ENCODE measurements around the gene WDR44. TPM values are rescaled to one million over a fixed set of nuclear protein-coding genes. Genes with fewer than 3 reads are reported as not detected.
"Not testable (repeated sequence)": the region's sequence is repeated elsewhere in the genome, so short reads cannot be mapped to it uniquely, and the experiment has no call there.

The WDR44 gene, protein sequence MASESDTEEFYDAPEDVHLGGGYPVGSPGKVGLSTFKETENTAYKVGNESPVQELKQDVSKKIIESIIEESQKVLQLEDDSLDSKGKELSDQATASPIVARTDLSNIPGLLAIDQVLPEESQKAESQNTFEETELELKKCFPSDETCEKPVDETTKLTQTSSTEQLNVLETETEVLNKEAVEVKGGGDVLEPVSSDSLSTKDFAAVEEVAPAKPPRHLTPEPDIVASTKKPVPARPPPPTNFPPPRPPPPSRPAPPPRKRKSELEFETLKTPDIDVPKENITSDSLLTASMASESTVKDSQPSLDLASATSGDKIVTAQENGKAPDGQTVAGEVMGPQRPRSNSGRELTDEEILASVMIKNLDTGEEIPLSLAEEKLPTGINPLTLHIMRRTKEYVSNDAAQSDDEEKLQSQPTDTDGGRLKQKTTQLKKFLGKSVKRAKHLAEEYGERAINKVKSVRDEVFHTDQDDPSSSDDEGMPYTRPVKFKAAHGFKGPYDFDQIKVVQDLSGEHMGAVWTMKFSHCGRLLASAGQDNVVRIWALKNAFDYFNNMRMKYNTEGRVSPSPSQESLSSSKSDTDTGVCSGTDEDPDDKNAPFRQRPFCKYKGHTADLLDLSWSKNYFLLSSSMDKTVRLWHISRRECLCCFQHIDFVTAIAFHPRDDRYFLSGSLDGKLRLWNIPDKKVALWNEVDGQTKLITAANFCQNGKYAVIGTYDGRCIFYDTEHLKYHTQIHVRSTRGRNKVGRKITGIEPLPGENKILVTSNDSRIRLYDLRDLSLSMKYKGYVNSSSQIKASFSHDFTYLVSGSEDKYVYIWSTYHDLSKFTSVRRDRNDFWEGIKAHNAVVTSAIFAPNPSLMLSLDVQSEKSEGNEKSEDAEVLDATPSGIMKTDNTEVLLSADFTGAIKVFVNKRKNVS
- total RNA-seq, result 17.4 and 17.6 TPM in 2 replicates
- polyA plus RNA-seq, result 5.7 and 6.5 TPM in 2 replicates
- polyA plus RNA-seq (2011; cell fraction: cytosol; rRNA removed), result 7.2 and 7.3 TPM in 2 replicates
- 18.1 and 22.1 TPM in 2 replicates for polyA plus RNA-seq (2011; cell fraction: nucleus; rRNA removed)
- 13.3 and 15.5 TPM in 2 replicates for polyA plus RNA-seq (2012)
- 11.9 and 12.9 TPM in 2 replicates for polyA minus RNA-seq
- polyA minus RNA-seq (2011; cell fraction: cytosol; rRNA and poly(A)+ RNA removed), result 16.9 TPM
- 32.1 and 35.2 TPM in 2 replicates for polyA minus RNA-seq (2011; cell fraction: nucleus; rRNA and poly(A)+ RNA removed)
- percentile 83 among the genes with signal in this experiment for Bru-seq, nascent RNA
- BruChase-seq, experiment 1, labeled RNA remaining after a 6-hour chase, result percentile 73 among the genes with signal in this experiment
- BruChase-seq, experiment 2, labeled RNA remaining after a 2-hour chase, result percentile 86 among the genes with signal in this experiment
- long read RNA-seq, full-length matches to known transcripts, result 19 of 25 reads
- long read RNA-seq, partial matches to known transcripts, result 1 of 25 reads
- long read RNA-seq, other reads (novel, unspliced or antisense), result 5 of 25 reads

DNA sequence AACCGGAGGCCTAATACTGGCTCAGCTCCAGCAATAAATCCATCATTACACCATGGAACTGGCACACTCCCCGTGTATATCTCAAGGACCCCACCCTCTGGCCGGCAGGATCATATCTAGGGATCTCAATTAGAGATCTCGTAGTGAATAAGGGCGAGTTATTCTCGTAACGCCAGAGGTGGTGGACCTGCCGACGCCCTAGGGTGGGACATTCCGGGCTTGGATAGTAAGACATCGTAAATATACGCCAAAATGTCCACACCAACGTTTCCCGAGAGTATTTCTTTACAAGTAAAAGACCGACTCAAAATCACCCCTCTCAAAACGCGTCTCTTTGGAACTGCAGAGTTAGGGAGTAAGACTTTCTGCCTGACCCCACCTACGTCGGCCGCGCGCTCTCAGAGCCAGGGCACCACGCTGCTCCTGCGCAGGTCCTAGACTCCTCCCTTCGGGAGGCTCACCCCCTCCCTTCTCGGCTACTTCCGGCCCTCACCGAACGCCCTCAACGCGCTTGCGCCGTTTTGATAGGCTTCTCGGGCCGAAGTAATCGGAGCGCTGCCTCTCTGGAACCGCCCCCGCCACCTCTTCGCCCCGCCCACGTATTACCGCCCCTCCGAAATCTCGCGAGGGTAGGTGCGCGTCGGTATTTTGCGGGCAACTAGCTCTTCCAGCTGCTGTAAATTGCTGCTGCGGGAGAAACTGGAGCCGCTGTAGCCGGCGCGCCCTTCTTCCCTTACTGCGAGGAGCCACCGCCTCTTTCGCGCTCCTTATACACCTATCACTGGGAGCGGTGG lies at the start of gene WDR44:
TSS of gene WDR44 (plus strand) at position 643 of the 794 bp plus-strand sequence. CDS start 398 bp downstream, outside the sequence.
- dilution Hi-C loops (cut with MboI; ENCODE audit: extremely low pct_ligation_motif_present, low sequenced_read_pairs) (no loop called here), intact Hi-C loops (cut with micrococcal nuclease) (loop anchor here (5.0 kb wide), 1 partner anchor 62 kb away; no protein-coding TSS in a partner anchor)
- Histone ChIP-seq H3K9ac (replicated peaks; ENCODE audit: extremely low read depth, insufficient read depth, low read length) (peak within 1 kb of the TSS; percentile 92), H3K27ac (ENCODE audit: insufficient read depth, low read depth, low read length) (peak within 1 kb of the TSS; percentile 86), H3K9me3 (replicated peaks; ENCODE audit: control insufficient read depth, insufficient read depth, low read length) (no peaks in the 10 kb centered on the region), H3K79me2 (ENCODE audit: control insufficient read depth, insufficient read depth, low read length) (peaks cover 45% of the 10 kb centered on the region), H3K27me3 (ENCODE audit: control insufficient read depth in 2 of 2, insufficient read depth in 2 of 2, low read length in 2 of 2) (no peaks in the 10 kb centered on the region), H3K4me1 (ENCODE audit: control insufficient read depth, extremely low read depth, insufficient read depth, low read length) (peaks cover 27% of the 10 kb centered on the region), H3K9me1 (replicated peaks; ENCODE audit: control insufficient read depth, extremely low read depth, insufficient read depth, low read length) (no peaks in the 10 kb centered on the region), H3K4me3 (replicated peaks in 1 of 3; ENCODE audit: insufficient read depth in 1 of 3, low read depth in 1 of 3, low read length in 3 of 3) (peak within 1 kb of the TSS; percentile 66 to 98 (median 93)), H4K20me1 (replicated peaks; ENCODE audit: control insufficient read depth, extremely low read depth, insufficient read depth, low read length) (no peaks in the 10 kb centered on the region), H3K36me3 (ENCODE audit: control insufficient read depth in 2 of 2, extremely low read depth in 1 of 2, insufficient read depth in 2 of 2, low read length in 2 of 2) (no peaks in the 10 kb centered on the region), H3K4me2 (ENCODE audit: insufficient read depth, low read length) (peak within 1 kb of the TSS; percentile 99), H2AFZ (ENCODE audit: low read depth, low read length) (peak within 1 kb of the TSS; percentile 82)
- TF ChIP-seq, protein P1, sequence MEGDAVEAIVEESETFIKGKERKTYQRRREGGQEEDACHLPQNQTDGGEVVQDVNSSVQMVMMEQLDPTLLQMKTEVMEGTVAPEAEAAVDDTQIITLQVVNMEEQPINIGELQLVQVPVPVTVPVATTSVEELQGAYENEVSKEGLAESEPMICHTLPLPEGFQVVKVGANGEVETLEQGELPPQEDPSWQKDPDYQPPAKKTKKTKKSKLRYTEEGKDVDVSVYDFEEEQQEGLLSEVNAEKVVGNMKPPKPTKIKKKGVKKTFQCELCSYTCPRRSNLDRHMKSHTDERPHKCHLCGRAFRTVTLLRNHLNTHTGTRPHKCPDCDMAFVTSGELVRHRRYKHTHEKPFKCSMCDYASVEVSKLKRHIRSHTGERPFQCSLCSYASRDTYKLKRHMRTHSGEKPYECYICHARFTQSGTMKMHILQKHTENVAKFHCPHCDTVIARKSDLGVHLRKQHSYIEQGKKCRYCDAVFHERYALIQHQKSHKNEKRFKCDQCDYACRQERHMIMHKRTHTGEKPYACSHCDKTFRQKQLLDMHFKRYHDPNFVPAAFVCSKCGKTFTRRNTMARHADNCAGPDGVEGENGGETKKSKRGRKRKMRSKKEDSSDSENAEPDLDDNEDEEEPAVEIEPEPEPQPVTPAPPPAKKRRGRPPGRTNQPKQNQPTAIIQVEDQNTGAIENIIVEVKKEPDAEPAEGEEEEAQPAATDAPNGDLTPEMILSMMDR (IDR thresholded peaks at IDR 0.05; ENCODE audit: extremely low read depth in 1 of 2, insufficient read depth in 1 of 2, low read depth in 1 of 2, low read length in 2 of 2), result no peak
- TF ChIP-seq, protein P2, sequence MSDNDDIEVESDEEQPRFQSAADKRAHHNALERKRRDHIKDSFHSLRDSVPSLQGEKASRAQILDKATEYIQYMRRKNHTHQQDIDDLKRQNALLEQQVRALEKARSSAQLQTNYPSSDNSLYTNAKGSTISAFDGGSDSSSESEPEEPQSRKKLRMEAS (IDR thresholded peaks at IDR 0.05; ENCODE audit: insufficient read depth, insufficient read length), result no peak
- TF ChIP-seq GATA2 (IDR thresholded peaks at IDR 0.05; ENCODE audit: insufficient read depth, insufficient read length, low read depth, low read length) (no peak), POLR2AphosphoS5 (IDR thresholded peaks at IDR 0.05; ENCODE audit: insufficient read depth, low read depth, low read length) (peak; percentile 20), MYC (IDR thresholded peaks at IDR 0.05; ENCODE audit: low read depth, low read length) (no peak), POLR2A (IDR thresholded peaks at IDR 0.05; ENCODE audit: low read depth, low read length) (peak; percentile 78), JUN (IDR thresholded peaks at IDR 0.05; ENCODE audit: borderline replicate concordance, insufficient read depth, insufficient read length, low read depth) (no peak)
- TSS peak; percentile 78 for BruUV-seq (replicated peaks)
- FAIRE-seq, result peak; percentile 97
- peak; percentile 96 for DNase-seq (ENCODE audit: low read depth, low spot score)
- POLR2A ChIA-PET, result no interaction called here
- CTCF ChIA-PET, result interaction anchor here (1.0 kb wide), 1 partner anchor 20 kb away, joined by 3 read pairs; no protein-coding TSS in a partner anchor

DNA sequence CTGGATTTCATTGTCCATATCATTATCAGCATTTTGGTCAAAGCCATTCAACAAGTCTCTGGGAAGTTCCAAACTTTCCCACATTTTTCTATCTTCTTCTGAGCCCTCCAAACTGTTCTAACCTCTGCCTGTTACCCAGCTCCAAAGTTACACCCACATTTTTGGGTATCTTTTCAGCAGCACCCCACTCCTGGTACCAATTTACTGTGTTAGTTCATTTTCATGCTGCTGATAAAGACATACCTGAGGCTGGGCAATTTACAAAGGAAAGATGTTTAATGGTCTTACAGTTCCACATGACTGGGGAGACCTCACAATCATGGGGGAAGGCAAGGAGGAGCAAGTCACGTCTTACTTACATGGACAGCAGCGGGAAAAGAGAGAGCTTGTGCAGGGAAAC lies 40.1 kb upstream of the WDR44 start:
- BruUV-seq (replicated peaks); intact Hi-C loops (cut with micrococcal nuclease); H2AFZ ChIP-seq (ENCODE audit: low read depth, low read length); FAIRE-seq; H3K36me3 ChIP-seq (ENCODE audit: control insufficient read depth in 2 of 2, extremely low read depth in 1 of 2, insufficient read depth in 2 of 2, low read length in 2 of 2); POLR2A ChIA-PET; dilution Hi-C loops (cut with MboI; ENCODE audit: extremely low pct_ligation_motif_present, low sequenced_read_pairs); H3K27me3 ChIP-seq (ENCODE audit: control insufficient read depth in 2 of 2, insufficient read depth in 2 of 2, low read length in 2 of 2); H3K9me1 ChIP-seq (replicated peaks; ENCODE audit: control insufficient read depth, extremely low read depth, insufficient read depth, low read length); H3K9me3 ChIP-seq (replicated peaks; ENCODE audit: control insufficient read depth, insufficient read depth, low read length); H3K4me1 ChIP-seq (ENCODE audit: control insufficient read depth, extremely low read depth, insufficient read depth, low read length); CTCF ChIA-PET; H3K4me3 ChIP-seq (replicated peaks in 1 of 3; ENCODE audit: insufficient read depth in 1 of 3, low read depth in 1 of 3, low read length in 3 of 3); H3K79me2 ChIP-seq (ENCODE audit: control insufficient read depth, insufficient read depth, low read length); H3K4me2 ChIP-seq (ENCODE audit: insufficient read depth, low read length); H3K9ac ChIP-seq (replicated peaks; ENCODE audit: extremely low read depth, insufficient read depth, low read length); DNase-seq (ENCODE audit: low read depth, low spot score); H4K20me1 ChIP-seq (replicated peaks; ENCODE audit: control insufficient read depth, extremely low read depth, insufficient read depth, low read length); H3K27ac ChIP-seq (ENCODE audit: insufficient read depth, low read depth, low read length): not testable (repeated sequence)
